ENCODE results near the gene RCAN1. TPM values are rescaled to one million over a fixed set of nuclear protein-coding genes. Genes with fewer than 3 reads are reported as not detected.
"Not testable (repeated sequence)": the region's sequence is repeated elsewhere in the genome, so short reads cannot be mapped to it uniquely, and the experiment has no call there.

RCAN1 gene
- polyA plus RNA-seq, 6 donors from 2014 or later = 8.4 to 16.8 (median 12.1) TPM

GRCh38 chr21:34500191-34500590 lies 114.7 kb downstream of the RCAN1 start:
- Mint-ChIP-seq H3K27me3 (peaks cover 12 to 41% (median 23%) of the 10 kb centered on the region in 3 donors), H3K4me1 (no peaks in the 10 kb centered on the region), H3K36me3 (peaks cover 0 to 24% of the 10 kb centered on the region in 2 donors), H3K27ac (no peak overlapping the region), H3K4me3 (no peak overlapping the region), H3K9me3 (peaks cover 11 to 43% (median 26%) of the 10 kb centered on the region in 7 donors)
- no peak for DNase-seq
- ATAC-seq (ENCODE audit: low read depth in 2 of 2) = no peak

GRCh38 chr21:34499116-34499515 lies 115.8 kb downstream of the RCAN1 start:
- Mint-ChIP-seq H3K36me3 (peaks cover 0 to 24% of the 10 kb centered on the region in 2 donors), H3K4me3 (peak overlapping the region in 1 of 8 donors; percentile 64), H3K4me1 (no peaks in the 10 kb centered on the region), H3K27ac (no peak overlapping the region), H3K9me3 (peaks cover 11 to 43% (median 26%) of the 10 kb centered on the region in 7 donors), H3K27me3 (peaks cover 6 to 33% (median 23%) of the 10 kb centered on the region in 3 donors)
- ATAC-seq (ENCODE audit: low read depth in 2 of 2) (no peak), DNase-seq (no peak)

- Mint-ChIP-seq H3K27me3 (peaks cover 5 to 28% (median 18%) of the 10 kb centered on the region in 3 donors), H3K9me3 (peaks cover 11 to 43% (median 26%) of the 10 kb centered on the region in 7 donors), H3K27ac (no peak overlapping the region), H3K4me1 (no peaks in the 10 kb centered on the region), H3K36me3 (peaks cover 0 to 24% of the 10 kb centered on the region in 2 donors), H3K4me3 (no peak overlapping the region)
- ATAC-seq (ENCODE audit: low read depth in 2 of 2) (no peak), DNase-seq (no peak)
These were observed 116.3 kb downstream of the RCAN1 start for GRCh38 chr21:34498623-34499022.

- not testable (repeated sequence) for H3K4me1 Mint-ChIP-seq; H3K9me3 Mint-ChIP-seq; H3K27ac Mint-ChIP-seq; ATAC-seq (ENCODE audit: low read depth in 2 of 2); H3K4me3 Mint-ChIP-seq; H3K27me3 Mint-ChIP-seq; H3K36me3 Mint-ChIP-seq; DNase-seq
These were observed 131.1 kb downstream of the RCAN1 start for GRCh38 chr21:34483854-34484253.

- not testable (repeated sequence) for H3K27me3 Mint-ChIP-seq; H3K4me3 Mint-ChIP-seq; ATAC-seq (ENCODE audit: low read depth in 2 of 2); H3K4me1 Mint-ChIP-seq; H3K36me3 Mint-ChIP-seq; DNase-seq; H3K9me3 Mint-ChIP-seq; H3K27ac Mint-ChIP-seq
These were observed 131.5 kb downstream of the RCAN1 start for GRCh38 chr21:34483435-34483834.

GRCh38 chr21:34467333-34467732 lies 147.6 kb downstream of the RCAN1 start:
- H3K9me3 Mint-ChIP-seq; H3K27me3 Mint-ChIP-seq; H3K27ac Mint-ChIP-seq; DNase-seq; H3K4me1 Mint-ChIP-seq; H3K36me3 Mint-ChIP-seq; H3K4me3 Mint-ChIP-seq; ATAC-seq (ENCODE audit: low read depth in 2 of 2): not testable (repeated sequence)

Other genes with a start within 250 kb of the RCAN1 start
- gene SMIM11, start 239.6 kb downstream of the RCAN1 start, polyA plus RNA-seq (ENCODE audit: low read depth in 6 of 6) = 10 to 100 TPM in 5 of 6 donors, 1 to 10 TPM in 1; 8.0 to 37.8 (median 12.1) TPM
- gene SMIM34, start 191.2 kb downstream of the RCAN1 start, polyA plus RNA-seq (ENCODE audit: low read depth in 6 of 6) = not detected
- gene KCNE1, start 102.9 kb downstream of the RCAN1 start, polyA plus RNA-seq (ENCODE audit: low read depth in 6 of 6) = not detected
- gene CLIC6, start 53.9 kb upstream of the RCAN1 start, polyA plus RNA-seq (ENCODE audit: low read depth in 6 of 6) = not detected

Measured in naive B cell (primary cell).